IPS-18c (cell line): ENCODE data around the gene XPNPEP3.
"Not testable (repeated sequence)": the region's sequence is repeated elsewhere in the genome, so short reads cannot be mapped to it uniquely, and the experiment has no call there.

Experiments used
- H3K4me3 ChIP-seq: 2 replicates; pipeline ENCODE4 v1.7.0; 2013; ENCODE audit warnings: low read depth, mild to moderate bottlenecking, low read length, moderate library complexity; ENCODE audit not compliant: insufficient read depth
- H3K9me3 ChIP-seq: one replicate; pipeline ENCODE4 v1.6.1; 2013; ENCODE audit warnings: mild to moderate bottlenecking, low read length, moderate library complexity; ENCODE audit not compliant: control insufficient read depth, insufficient read depth

XPNPEP3 gene

DNA sequence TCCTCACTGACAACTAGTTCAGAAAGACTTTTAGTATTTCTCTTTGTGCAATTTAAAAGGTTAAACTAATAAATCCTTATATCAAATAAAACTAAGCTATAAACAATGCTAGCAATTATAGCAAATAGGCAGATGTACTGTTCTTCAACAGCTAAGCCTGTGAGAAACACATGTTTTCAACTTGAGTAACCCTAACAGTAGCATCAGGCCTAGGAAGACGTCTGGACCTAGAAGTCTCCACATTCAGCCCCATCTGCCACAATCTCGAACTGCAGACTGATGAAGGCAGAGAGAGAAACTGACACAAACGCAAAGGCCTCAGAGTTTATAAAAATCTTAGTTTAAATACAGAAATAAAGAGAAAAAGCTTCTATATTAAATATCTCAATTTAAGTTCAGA is 3.0 kb upstream of the XPNPEP3 start:
- no peaks in the 10 kb centered on the region for H3K9me3 ChIP-seq
- no peak overlapping the region for H3K4me3 ChIP-seq

DNA sequence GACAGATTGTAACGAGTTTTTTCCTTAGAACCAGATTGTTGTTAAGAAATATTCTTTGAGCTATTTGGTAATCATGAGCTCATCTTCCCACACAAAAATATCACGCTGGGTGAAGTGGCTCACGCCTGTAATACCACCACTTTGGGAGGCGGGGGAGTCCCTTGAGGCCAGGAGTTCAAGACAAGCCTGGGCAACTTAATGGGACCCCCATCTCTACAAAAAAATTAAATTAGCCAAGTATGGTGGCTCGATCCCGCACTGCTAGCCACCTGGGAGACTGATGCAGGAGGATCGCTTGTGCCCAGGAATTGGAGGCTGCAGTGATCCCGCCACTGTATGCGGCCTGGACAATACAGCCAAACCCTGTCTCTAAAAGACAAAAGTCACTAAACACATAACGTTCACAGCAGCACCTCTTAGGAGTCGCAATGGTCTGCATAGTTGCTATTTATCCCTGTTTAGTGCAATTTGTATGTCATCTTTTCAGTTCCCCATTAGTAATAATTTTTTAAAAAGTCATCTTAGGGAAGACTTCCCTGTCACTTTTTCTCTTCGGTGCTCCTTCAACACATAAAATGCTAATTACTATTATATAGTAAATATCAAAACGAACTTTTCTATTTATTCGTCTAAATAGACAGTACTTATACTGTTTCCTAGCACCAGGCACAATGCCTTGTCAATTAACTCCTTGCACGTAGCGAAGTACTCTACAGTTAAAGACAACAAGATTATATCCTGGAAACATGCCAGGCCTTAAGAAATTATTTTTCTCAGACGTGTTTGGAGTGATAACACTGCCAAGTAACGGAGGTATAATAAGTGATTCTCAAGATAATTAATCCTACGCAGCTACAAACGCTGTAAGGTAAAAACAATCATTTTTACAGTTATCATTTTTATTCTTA is 1.6 kb upstream of the XPNPEP3 start:
- Histone ChIP-seq H3K9me3 (no peaks in the 10 kb centered on the region), H3K4me3 (peak overlapping the region; percentile 97)

DNA sequence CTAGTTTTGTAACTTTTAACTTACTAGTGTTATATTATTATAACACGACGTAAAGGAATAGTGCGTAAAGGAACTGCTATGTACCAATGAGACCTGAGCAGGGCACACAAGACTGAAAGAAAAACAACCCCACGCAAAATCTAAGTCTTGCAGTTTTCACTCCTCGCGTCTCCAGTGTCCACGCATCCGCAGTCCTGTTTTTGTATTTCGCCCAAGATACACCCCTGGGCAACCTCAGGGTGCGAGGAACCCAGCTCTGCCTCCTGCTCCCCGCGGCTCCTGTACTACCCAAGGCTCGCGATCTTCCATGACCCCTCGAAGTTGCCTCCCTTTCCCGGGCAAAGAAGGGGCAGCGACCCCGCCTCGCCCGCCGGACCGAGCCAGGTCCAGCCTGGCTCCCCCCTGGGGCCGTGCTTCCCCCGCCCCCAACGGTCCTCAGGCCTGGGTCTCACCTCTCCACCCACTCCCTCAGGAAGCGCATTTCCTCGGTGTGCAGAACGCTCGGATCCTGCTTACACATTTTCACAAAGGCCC is 902 bp upstream of the XPNPEP3 start:
- no peaks in the 10 kb centered on the region for H3K9me3 ChIP-seq
- peak overlapping the region; percentile 97 for H3K4me3 ChIP-seq

DNA sequence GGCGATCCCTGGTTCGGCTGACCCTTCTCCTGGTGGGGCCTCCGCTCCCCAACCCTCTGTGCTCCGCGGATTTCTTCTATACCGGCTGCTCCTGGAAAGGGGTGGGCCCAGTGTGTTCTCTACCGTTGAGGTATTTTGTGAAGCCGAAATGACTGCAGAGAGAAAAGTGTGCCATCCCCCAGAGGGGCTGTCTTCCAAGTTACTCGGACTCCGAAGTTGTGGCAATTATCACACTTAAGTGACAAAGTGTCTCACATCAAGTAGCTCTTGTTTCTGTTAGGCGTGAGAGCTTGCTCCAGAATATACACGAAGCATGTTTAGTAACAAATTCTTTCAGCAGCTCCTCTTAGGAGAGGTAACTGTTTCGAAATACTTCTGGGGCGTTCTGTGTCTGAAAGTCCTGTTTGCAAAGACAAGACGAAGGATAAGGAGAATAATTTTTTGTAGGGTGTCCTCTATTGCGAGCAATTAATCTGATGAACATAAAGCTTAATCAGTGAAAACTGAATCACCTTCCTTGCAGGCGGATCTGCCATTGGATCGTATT is 434 bp downstream of the XPNPEP3 start:
- Histone ChIP-seq H3K9me3 (no peaks in the 10 kb centered on the region), H3K4me3 (peak overlapping the region; percentile 97)

DNA sequence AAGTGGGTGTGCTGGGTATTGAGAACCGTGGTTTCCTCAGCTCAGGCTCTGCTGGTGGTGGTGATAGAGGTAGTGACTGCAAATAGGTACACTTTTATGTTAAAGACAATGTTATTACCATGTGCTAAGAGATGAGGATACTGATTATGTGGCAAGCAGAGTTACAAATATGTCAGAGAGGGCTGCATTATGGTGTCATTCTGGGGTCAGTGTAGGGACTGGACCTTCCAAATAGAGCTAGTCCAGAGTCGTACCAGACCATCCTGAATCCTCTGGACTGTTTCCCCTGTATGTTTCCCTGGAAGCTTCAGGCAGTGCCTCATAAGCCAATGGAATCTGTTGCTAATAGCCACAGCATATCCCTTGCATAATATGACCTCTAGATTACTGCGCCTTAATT is 5.1 kb downstream of the XPNPEP3 start, which contains the start of gene DNAJB7:
Gene DNAJB7 (minus strand): TSS at position 101 of the 400 bp plus-strand sequence. CDS start 119 bp downstream, outside the sequence.
- no peaks in the 10 kb centered on the region for H3K9me3 ChIP-seq
- no peak within 1 kb of the TSS for H3K4me3 ChIP-seq

DNA sequence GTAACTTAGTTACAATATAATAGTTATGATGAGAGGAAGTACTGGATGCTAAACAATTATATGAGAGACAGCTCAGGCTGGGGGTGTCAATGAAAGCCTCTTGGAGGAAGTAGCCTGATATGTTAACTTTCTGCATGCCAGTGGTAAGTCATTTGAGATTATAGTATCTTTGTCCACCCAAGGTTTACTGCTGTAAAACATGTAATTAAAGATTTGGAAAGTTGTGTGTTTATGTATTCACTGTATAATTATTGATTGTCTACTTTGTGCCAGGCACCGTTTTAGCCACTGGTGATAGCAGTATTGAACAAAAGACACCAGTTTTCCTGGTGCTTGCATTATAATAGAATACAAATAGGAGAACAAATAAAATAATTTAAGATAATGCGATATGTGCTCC is 5.6 kb downstream of the XPNPEP3 start:
- H3K9me3 ChIP-seq, result no peaks in the 10 kb centered on the region
- no peak overlapping the region for H3K4me3 ChIP-seq

DNA sequence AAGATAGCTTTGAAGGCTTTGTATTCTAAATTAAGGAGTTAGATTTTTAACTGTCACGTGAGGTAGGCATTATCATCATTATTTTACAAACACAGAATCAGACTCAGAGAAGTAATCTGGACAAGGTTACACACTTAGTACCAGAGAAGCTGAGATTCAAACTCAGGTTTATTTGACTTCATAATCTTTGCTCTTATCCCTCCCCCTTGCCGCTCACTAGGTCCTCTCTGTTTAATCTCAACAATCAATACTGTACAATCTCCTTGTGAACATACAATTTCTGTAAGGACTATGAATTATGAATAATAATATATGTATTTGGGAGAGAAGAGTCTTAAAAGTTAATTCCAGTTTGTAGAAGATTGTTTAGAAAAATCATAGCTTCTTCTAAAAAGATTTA is 10.2 kb downstream of the XPNPEP3 start:
- Histone ChIP-seq H3K4me3 (no peak overlapping the region), H3K9me3 (no peaks in the 10 kb centered on the region)

DNA sequence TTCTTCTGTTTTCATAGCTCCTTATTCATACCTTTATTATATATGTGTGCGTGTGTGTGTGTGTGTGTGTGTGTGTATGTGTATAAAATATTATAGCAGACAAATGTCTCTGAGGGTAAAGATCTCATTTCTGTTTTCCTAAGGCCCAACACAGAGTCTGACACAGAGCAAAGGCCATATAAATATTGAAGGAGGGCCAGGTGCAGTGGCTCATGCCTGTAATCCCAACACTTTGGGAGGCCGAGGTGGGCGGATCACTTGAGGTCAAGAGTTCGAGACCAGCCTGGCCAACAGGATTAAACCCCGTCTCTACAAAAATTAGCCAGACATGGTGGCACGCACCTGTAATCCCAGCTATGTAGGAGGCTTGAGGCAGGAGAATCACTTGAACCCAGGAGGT is 11.4 kb downstream of the XPNPEP3 start:
- H3K4me3 ChIP-seq, H3K9me3 ChIP-seq: not testable (repeated sequence)

DNA sequence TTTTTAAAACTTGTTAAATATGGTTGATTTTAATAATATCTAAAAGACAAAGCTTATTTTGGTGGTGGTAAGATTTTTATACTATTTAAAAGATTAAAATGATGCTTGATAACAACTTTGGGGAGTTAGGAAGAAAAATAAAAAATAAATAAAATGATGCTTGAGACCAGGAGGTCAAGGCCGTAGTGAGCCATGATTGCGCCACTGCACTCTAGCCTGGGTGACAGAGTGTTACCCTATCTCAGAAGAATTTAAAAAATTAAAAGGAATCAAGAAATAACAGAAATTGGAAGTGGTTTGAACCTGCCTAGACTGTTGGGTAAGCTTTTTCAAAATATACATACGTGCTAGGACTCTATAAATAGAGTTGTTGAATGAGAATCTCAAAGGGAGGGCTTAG is 17.1 kb downstream of the XPNPEP3 start:
- Histone ChIP-seq H3K4me3 (no peak overlapping the region), H3K9me3 (no peaks in the 10 kb centered on the region)

DNA sequence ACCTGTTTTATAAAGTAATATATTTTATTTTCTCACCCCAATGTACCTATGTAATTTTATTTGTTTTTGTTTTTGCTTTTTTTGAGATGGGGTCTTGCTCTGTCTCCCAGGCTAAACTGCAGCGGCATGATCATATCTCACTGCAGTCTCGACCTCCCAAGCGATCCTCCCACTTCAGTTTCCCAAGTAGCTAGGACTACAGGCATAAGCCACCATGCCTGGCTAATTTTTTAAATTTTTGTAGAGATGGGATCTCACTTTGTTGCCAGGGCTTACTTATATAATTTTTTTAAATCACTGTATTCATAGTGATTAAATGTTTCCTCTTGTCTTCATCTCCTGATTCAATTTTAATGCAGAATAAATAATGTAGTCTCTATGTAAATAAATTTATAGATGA is 18.2 kb downstream of the XPNPEP3 start:
- Histone ChIP-seq H3K4me3 (no peak overlapping the region), H3K9me3 (no peaks in the 10 kb centered on the region)

DNA sequence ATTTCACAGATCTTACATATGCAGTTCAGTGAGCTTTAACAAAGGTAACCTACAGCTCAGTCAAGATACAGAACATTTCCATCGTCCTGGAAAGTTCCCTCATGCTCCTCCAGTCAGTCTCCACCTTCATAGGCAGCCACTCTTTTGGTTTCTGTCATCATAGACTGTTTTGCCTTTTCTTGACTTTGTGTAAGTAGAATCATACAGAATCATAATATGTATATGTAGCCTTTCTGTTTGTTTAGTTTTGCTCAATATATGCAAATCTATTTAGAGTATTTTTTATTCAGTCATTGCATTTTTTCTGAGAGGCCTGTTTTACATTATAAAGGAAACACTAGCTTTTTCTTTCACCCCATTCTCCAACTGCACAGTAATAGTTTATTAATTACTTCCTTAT is 20.0 kb downstream of the XPNPEP3 start:
- Histone ChIP-seq H3K9me3 (no peaks in the 10 kb centered on the region), H3K4me3 (no peak overlapping the region)

DNA sequence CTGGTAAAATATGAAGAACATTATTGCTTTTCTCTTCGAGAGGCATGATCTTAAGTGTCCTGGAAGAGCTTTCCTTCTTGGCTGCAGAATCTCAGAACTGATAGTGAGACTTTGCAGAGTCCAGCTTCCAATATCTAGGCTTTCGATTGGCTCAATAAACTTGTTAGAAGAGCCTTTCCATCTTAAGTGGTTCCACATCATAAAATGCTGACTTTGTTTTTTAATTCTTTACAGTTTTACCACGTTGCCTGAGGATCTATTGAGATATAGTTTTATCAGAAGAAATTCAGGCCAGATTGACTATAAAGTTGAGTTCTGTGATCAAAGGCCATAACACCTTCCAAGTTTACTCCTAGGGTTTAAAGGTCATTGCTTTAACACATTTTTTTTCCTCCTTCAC is 20.5 kb downstream of the XPNPEP3 start:
- H3K9me3 ChIP-seq, result no peaks in the 10 kb centered on the region
- H3K4me3 ChIP-seq, result no peak overlapping the region

DNA sequence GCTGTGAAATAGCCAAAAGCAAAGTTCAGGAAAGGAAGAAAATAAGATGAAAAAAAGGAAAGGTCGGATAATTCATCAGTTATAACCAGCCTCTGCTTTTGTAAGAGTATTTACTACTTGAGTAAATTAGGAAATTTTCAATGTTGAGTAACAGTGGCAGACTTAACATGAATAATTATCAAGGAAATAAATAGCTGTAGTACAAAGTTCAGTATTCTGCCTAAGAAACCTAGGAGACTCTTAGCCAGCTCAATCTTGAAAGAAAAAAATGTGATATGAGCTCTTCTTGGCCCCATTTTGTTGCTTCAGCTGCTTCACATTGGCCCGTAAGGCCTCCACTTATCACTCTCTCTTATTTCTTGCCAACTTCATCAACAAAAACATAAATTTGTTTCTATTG is 22.0 kb downstream of the XPNPEP3 start:
- Histone ChIP-seq H3K9me3 (no peaks in the 10 kb centered on the region), H3K4me3 (no peak overlapping the region)

DNA sequence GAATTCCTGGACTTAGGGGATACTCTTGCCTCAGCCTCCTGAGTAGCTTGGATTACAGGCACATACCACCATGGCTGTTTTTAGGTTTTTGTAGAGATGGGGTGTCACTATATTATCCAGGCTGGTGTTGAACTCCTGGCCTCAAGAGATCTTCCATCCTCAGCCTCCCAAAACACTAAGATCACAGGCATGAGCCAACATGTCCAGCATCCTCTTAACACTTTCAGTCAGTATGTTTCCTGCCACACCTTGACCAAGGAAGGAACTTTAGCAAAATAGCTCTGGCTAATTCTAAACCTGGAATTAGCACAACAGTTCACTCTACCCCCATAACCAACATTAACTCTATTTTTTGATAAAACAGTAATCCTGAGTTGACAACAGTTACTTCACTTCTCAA is 32.2 kb downstream of the XPNPEP3 start:
- peaks cover 5% of the 10 kb centered on the region for H3K9me3 ChIP-seq
- no peak overlapping the region for H3K4me3 ChIP-seq

DNA sequence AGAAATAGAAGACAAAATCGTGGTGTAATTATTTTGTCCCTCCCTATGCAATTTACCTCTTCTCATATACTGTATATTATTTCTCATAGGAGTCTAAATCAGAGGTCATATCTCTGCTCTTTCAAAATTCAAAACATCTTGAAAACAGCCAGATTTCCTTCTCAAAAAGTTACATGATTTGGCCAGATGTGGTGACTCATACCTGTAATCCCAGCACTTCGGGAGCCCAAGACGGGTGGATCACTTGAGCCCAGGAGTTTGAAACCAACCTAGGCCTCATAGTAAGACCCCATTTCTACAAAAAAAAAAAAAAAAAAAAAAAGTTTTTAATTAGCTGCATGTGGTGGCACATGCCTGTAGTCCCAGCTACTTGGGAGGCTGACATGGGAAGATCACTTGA is 33.9 kb downstream of the XPNPEP3 start:
- Histone ChIP-seq H3K4me3 (no peak overlapping the region), H3K9me3 (peaks cover 5% of the 10 kb centered on the region)

DNA sequence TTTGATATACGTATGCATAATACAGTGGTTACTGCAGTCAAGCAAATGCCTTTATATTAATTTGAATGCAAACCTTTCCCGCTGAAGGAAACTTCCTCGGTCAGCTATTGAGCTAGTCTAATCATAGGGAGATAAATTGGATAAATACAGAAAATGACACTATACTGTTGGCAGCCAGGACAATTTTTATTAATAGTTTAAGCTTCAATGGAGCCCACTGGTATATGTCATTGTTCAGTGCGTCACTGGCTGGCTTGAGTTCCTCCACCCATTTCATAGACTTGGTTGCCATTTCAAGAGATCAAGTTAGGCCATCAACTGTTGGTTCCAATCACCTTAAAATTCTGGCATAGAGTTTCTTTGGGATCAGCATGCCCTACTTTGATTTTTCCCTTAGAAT is 37.5 kb downstream of the XPNPEP3 start:
- H3K9me3 ChIP-seq, result peaks cover 3% of the 10 kb centered on the region

DNA sequence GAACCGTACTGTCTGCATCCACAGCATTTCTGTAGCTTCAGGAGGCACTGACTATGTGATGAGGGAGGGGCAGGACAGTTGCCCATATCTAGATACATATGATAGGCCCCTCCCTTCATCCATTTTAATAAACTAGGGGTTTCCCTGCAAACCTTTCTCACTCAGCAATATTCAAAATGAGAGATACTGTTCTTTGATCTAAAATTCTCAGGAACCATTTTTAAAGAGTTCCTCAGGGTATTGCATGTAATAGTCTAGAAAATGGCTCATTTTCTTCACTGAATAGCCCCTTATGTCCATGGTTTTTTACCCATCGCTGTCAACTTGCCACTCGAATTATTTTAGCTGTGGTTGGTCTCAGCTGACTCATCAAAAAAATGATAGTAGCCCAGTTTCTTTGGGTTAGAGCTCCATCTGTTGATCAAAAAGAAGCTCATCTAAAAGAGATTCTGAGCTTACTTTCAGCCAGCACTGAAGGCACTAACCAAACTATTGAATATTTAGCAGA is 42.0 kb downstream of the XPNPEP3 start:
- Histone ChIP-seq H3K4me3 (no peak overlapping the region), H3K9me3 (peaks cover 1% of the 10 kb centered on the region)

More for the DNA sequence above, 37.5 kb downstream of the XPNPEP3 start:
- no peak overlapping the region for H3K4me3 ChIP-seq

DNA sequence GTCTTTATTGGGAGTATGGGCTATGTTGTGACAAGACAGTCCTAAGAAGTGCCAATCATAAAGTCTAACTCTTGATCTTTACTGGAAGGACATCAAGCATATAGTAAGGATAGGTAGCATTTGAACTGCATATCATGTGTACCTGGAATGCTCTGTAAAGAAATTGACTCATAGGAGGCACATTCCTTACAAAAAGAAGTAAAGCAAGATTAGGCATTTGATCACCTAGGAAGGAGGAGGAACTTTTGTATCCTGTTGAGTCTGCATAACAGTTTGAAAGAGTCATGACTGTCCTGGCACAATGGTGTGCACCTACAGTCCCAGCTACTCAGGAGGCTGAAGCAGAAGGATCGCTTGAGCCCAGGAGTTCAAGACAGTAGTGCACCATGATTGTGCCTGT is 47.2 kb downstream of the XPNPEP3 start:
- no peaks in the 10 kb centered on the region for H3K9me3 ChIP-seq

More for the DNA sequence above, 47.2 kb downstream of the XPNPEP3 start:
- H3K4me3 ChIP-seq, result no peak overlapping the region
